ENCODE data around the gene DET1. TPM values are rescaled to one million over a fixed set of nuclear protein-coding genes. Genes with fewer than 3 reads are reported as not detected.

DET1 gene
- total RNA-seq, 4 donors from 2014 or later: 1.8 to 11.1 (median 9.3) TPM

- Histone ChIP-seq H3K4me3 (no peak overlapping the region), H3K36me3 (no peaks in the 10 kb centered on the region), H3K4me1 (no peaks in the 10 kb centered on the region), H3K27me3 (no peaks in the 10 kb centered on the region), H3K9me3 (no peaks in the 10 kb centered on the region), H3K27ac (no peak overlapping the region)
- in situ Hi-C loops (cut with MboI; ENCODE audit: low pct_ligation_motif_present in 1 of 4, low pct_unique_long_range_greater_than_20kb in 1 of 4, low sequenced_read_pairs in 3 of 4): loop anchor here in 2 of 4 donors (25.0 kb wide), 1 partner anchor 124 kb away; the partner anchor contains the start of gene AEN (in 2 of the 2)
- WGBS, 2 donors (ENCODE audit: low coverage in 1 of 2): 50 to 65% methylated on average over 2 to 11 of the region's 11 CpGs
- no peak for TF ChIP-seq POLR2AphosphoS5 (IDR thresholded peaks at IDR 0.05)
- no peak for TF ChIP-seq CTCF (IDR thresholded peaks at IDR 0.05)
- TF ChIP-seq POLR2A (IDR thresholded peaks at IDR 0.05): no peak
- TF ChIP-seq EP300 (IDR thresholded peaks at IDR 0.05; ENCODE audit: low read depth): no peak
- intact Hi-C loops (cut with DNase I; ENCODE audit: low total_unique reads): no loop called here
- DNase-seq: no peak
Observed at GRCh38 chr15:88487796-88488523, 58.5 kb downstream of the DET1 start.

GRCh38 chr15:88487178-88487795, 59.2 kb downstream of the DET1 start:
- no peak for TF ChIP-seq CTCF (IDR thresholded peaks at IDR 0.05)
- no peak for TF ChIP-seq POLR2AphosphoS5 (IDR thresholded peaks at IDR 0.05)
- no peak for TF ChIP-seq EP300 (IDR thresholded peaks at IDR 0.05; ENCODE audit: low read depth)
- TF ChIP-seq POLR2A (IDR thresholded peaks at IDR 0.05): no peak
- DNase-seq: no peak
- Histone ChIP-seq H3K36me3 (no peaks in the 10 kb centered on the region), H3K27ac (no peak overlapping the region), H3K4me3 (no peak overlapping the region), H3K9me3 (no peaks in the 10 kb centered on the region), H3K27me3 (no peaks in the 10 kb centered on the region), H3K4me1 (no peaks in the 10 kb centered on the region)
- WGBS, 2 donors (ENCODE audit: low coverage in 1 of 2): 72 to 100% methylated on average over 1 to 2 of the region's 2 CpGs
- in situ Hi-C loops (cut with MboI; ENCODE audit: low pct_ligation_motif_present in 1 of 4, low pct_unique_long_range_greater_than_20kb in 1 of 4, low sequenced_read_pairs in 3 of 4): loop anchor here in 2 of 4 donors (25.0 kb wide), 1 partner anchor 125 kb away; the partner anchor contains the start of gene AEN (in 2 of the 2)
- intact Hi-C loops (cut with DNase I; ENCODE audit: low total_unique reads): no loop called here

DNA sequence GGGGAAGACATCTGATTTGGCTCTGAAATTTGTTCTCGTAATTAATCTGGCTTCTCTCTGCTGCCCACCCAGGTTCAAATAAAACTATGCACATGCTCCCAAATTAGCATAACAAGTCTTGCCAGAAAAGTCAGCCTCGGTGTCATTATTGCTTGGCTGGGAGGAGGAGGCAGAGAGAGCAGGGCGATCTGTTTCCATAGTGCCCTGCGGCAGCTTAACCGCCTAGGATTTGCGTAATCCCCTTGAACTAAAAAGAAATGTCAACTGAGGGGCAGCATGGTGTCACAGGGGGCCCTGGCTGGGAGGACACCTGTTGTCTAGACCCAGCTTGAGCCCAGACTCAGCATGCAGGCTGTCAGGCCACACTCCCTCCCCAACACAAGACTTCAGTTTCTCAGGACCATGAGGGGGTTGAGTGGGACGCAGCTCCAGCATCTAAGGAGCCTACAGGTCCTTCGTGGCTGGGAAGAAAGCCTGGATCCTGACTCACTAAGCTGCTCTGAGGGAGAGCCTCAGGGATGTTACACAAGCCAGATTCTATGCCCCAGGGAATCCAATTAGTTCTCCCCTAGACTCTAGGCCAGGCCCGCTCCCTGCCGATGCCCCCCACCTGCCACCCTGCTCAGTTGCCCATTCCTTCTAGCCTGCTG, 61.7 kb downstream of the DET1 start:
- Histone ChIP-seq H3K9me3 (no peaks in the 10 kb centered on the region), H3K4me3 (no peak overlapping the region), H3K4me1 (no peaks in the 10 kb centered on the region), H3K27ac (no peak overlapping the region), H3K27me3 (no peaks in the 10 kb centered on the region), H3K36me3 (no peaks in the 10 kb centered on the region)
- WGBS, 2 donors (ENCODE audit: low coverage in 1 of 2): 70 to 80% methylated on average over 1 to 10 of the region's 10 CpGs
- intact Hi-C loops (cut with DNase I; ENCODE audit: low total_unique reads) (no loop called here), in situ Hi-C loops (cut with MboI; ENCODE audit: low pct_ligation_motif_present in 1 of 4, low pct_unique_long_range_greater_than_20kb in 1 of 4, low sequenced_read_pairs in 3 of 4) (loop anchor here in 2 of 4 donors (25.0 kb wide), 1 partner anchor 127 kb away; the partner anchor contains the start of gene AEN (in 2 of the 2))
- no peak for TF ChIP-seq POLR2AphosphoS5 (IDR thresholded peaks at IDR 0.05)
- TF ChIP-seq CTCF (IDR thresholded peaks at IDR 0.05): no peak
- no peak for TF ChIP-seq EP300 (IDR thresholded peaks at IDR 0.05; ENCODE audit: low read depth)
- TF ChIP-seq POLR2A (IDR thresholded peaks at IDR 0.05): no peak
- no peak for DNase-seq

DNA sequence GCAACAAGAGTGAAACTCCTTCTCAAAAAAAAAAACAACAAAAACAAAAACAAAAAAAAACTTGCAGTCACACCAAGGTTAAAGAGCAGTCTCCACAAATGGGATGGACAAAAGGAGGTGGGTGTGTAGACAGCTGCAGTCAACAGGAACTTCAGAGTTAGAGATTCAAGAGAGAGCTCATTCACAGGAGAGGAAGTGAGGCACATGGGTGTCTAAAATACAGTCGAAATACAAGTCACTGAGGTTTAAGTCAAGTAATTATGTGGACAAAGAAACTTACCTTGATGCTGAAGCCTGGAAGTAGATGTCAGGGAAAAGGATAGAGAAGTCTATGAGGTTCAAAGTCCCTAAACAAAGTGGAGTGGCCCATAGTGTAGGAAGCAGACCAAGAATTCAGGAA, 64.2 kb downstream of the DET1 start:
- H3K27me3 ChIP-seq: no peaks in the 10 kb centered on the region
- H3K27ac ChIP-seq: no peak overlapping the region
- WGBS, 2 donors (ENCODE audit: low coverage in 1 of 2): 64 to 100% methylated on average over 1 of the region's 1 CpG
- no peak overlapping the region for H3K4me3 ChIP-seq
- TF ChIP-seq CTCF (IDR thresholded peaks at IDR 0.05) (no peak), POLR2A (IDR thresholded peaks at IDR 0.05) (no peak), POLR2AphosphoS5 (IDR thresholded peaks at IDR 0.05) (no peak), EP300 (IDR thresholded peaks at IDR 0.05; ENCODE audit: low read depth) (no peak)
- intact Hi-C loops (cut with DNase I; ENCODE audit: low total_unique reads): no loop called here
- no peaks in the 10 kb centered on the region for H3K9me3 ChIP-seq
- no peak for DNase-seq
- H3K4me1 ChIP-seq: no peaks in the 10 kb centered on the region
- in situ Hi-C loops (cut with MboI; ENCODE audit: low pct_ligation_motif_present in 1 of 4, low pct_unique_long_range_greater_than_20kb in 1 of 4, low sequenced_read_pairs in 3 of 4): loop anchor here in 2 of 4 donors (25.0 kb wide), 1 partner anchor 130 kb away; the partner anchor contains the start of gene AEN (in 2 of the 2)
- H3K36me3 ChIP-seq: no peaks in the 10 kb centered on the region

All from transverse colon (tissue), 4 donors.